ENCODE measurements around the gene OR1L6.

GRCh38 chr9:122791872-122792669 is 50.0 kb downstream of the OR1L6 start:
- TF ChIP-seq MAX (IDR thresholded peaks at IDR 0.05) (no peak), NANOG (IDR thresholded peaks at IDR 0.05; ENCODE audit: insufficient read depth, low read depth, low read length, poor library complexity, severe bottlenecking) (no peak), MAFK (IDR thresholded peaks at IDR 0.05; ENCODE audit: low read depth, low read length) (no peak), CTCF (IDR thresholded peaks at IDR 0.05; ENCODE audit: control extremely low read depth in 1 of 3, insufficient read depth in 1 of 3, low read depth in 1 of 3, low read length in 3 of 3) (no peak), EP300 (IDR thresholded peaks at IDR 0.05; ENCODE audit: borderline replicate concordance in 1 of 2, low read depth in 2 of 2, low read length in 2 of 2) (no peak), POLR2AphosphoS5 (IDR thresholded peaks at IDR 0.05; ENCODE audit: low read depth, low read length) (no peak), POLR2A (IDR thresholded peaks at IDR 0.05; ENCODE audit: control extremely low read depth in 1 of 2, low read depth in 2 of 2, low read length in 2 of 2) (no peak), JUN (IDR thresholded peaks at IDR 0.05; ENCODE audit: low read depth, low read length) (no peak), TBP (IDR thresholded peaks at IDR 0.05; ENCODE audit: low read depth, low read length) (no peak), EZH2 (IDR thresholded peaks at IDR 0.05; ENCODE audit: low read depth, low read length, severe bottlenecking) (no peak), CHD1 (IDR thresholded peaks at IDR 0.05; ENCODE audit: low read depth, low read length) (no peak), GTF2F1 (IDR thresholded peaks at IDR 0.05; ENCODE audit: borderline replicate concordance, low read depth, low read length) (no peak), TAF1 (IDR thresholded peaks at IDR 0.05; ENCODE audit: low read depth, low read length) (no peak), CHD2 (IDR thresholded peaks at IDR 0.05; ENCODE audit: low read length) (no peak)

Measured in H1 (cell line).